Colon (tissue), 2 donors: ENCODE measurements around the gene TPRX1.
"Not testable (repeated sequence)": the region's sequence is repeated elsewhere in the genome, so short reads cannot be mapped to it uniquely, and the experiment has no call there.

Experiments
- FAIRE-seq: peaks from 2 replicates; lab custom pipeline; 2012; peaks lifted over from hg19 to GRCh38; lab: Jason Lieb, UNC
- donor health status: control.
- donor health status: control.

TPRX1 gene

GRCh38 chr19:47804451-47804850 is at the start of gene TPRX1:
TSS of gene TPRX1 (minus strand) at chr19:47804551. CDS start at chr19:47804539, 12 bp downstream.
- FAIRE-seq: not testable (repeated sequence)

- no peak for FAIRE-seq
Observed at GRCh38 chr19:47853003-47853402, 48.7 kb upstream of the TPRX1 start.

GRCh38 chr19:47848823-47849473 is 44.6 kb upstream of the TPRX1 start:
- FAIRE-seq: no peak

GRCh38 chr19:47848425-47848822 is 44.1 kb upstream of the TPRX1 start:
- FAIRE-seq: no peak

GRCh38 chr19:47842941-47843340 is 38.6 kb upstream of the TPRX1 start:
- no peak for FAIRE-seq

GRCh38 chr19:47839913-47840312 is 35.6 kb upstream of the TPRX1 start:
- no peak for FAIRE-seq

- no peak for FAIRE-seq
Observed at GRCh38 chr19:47839411-47839810, 35.1 kb upstream of the TPRX1 start.

GRCh38 chr19:47836038-47836437 is 31.7 kb upstream of the TPRX1 start:
- FAIRE-seq: no peak

GRCh38 chr19:47832723-47833122 is 28.4 kb upstream of the TPRX1 start:
- FAIRE-seq: no peak

GRCh38 chr19:47826800-47827199 is 22.4 kb upstream of the TPRX1 start:
- no peak for FAIRE-seq

GRCh38 chr19:47824396-47824795 is 20.0 kb upstream of the TPRX1 start:
- FAIRE-seq: no peak

- FAIRE-seq: no peak
Observed at GRCh38 chr19:47821460-47822020, 17.2 kb upstream of the TPRX1 start, which contains the start of gene CRX. TSS of gene CRX (plus strand) at chr19:47821937. CDS start at chr19:47834444, 12,507 bp downstream.

- no peak for FAIRE-seq
Observed at GRCh38 chr19:47820410-47820809, 16.1 kb upstream of the TPRX1 start.

GRCh38 chr19:47819858-47820257 is 15.5 kb upstream of the TPRX1 start:
- FAIRE-seq: no peak

GRCh38 chr19:47818221-47818620 is 13.9 kb upstream of the TPRX1 start:
- FAIRE-seq: not testable (repeated sequence)

- not testable (repeated sequence) for FAIRE-seq
Observed at GRCh38 chr19:47816270-47816669, 11.9 kb upstream of the TPRX1 start.

- no peak for FAIRE-seq
Observed at GRCh38 chr19:47813995-47814328, 9.6 kb upstream of the TPRX1 start.

GRCh38 chr19:47813304-47813994 is 9.1 kb upstream of the TPRX1 start:
- no peak for FAIRE-seq

- FAIRE-seq: no peak
Observed at GRCh38 chr19:47806435-47806834, 2.1 kb upstream of the TPRX1 start.

GRCh38 chr19:47805313-47805712 is 962 bp upstream of the TPRX1 start:
- no peak for FAIRE-seq

GRCh38 chr19:47803671-47804070 is 680 bp downstream of the TPRX1 start:
- FAIRE-seq: not testable (repeated sequence)

- FAIRE-seq: not testable (repeated sequence)
Observed at GRCh38 chr19:47803148-47803547, 1.2 kb downstream of the TPRX1 start.

- FAIRE-seq: no peak
Observed at GRCh38 chr19:47802521-47803043, 1.8 kb downstream of the TPRX1 start.
